ENCODE measurements around the gene SPAG4.

The SPAG4 gene

DNA sequence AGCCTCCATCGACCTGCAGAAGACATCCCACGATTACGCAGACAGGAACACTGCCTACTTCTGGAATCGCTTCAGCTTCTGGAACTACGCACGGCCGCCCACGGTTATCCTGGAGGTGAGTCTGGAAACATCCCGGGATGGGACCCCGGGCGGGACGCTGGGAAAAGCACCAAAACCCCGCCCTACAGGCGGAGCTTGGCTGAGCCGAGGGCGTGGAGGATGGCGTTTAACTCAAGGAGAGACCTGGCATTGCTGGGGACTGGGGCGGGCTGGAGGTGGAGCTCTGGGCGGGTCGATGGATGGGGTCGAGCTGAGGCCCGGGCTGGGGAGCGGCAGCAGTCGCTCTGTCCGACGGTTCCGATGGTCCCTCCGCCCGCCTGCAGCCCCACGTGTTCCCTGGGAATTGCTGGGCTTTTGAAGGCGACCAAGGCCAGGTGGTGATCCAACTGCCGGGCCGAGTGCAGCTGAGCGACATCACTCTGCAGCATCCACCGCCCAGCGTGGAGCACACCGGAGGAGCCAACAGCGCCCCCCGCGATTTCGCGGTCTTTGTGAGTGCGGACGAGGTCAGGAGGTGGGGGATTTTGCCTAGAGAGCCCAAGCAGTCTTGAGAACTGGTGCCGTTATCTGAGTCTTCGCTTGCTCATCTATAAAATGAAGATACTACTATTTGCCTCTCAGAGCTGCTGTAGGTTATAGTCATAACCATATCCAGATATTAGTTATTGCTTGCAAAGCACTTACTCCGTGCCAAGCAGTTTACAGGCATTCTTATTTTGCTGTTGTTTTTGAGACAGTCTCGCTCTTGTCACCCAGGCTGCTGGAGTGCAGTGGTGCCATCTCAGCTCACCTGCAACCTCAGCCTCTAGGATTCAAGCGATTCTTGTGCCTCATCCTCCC is 3.8 kb downstream of the SPAG4 start:
- no peaks in the 10 kb centered on the region; the same call in 1 of the 2 replicates for H3K36me3 ChIP-seq (ENCODE audit: control insufficient read depth, insufficient read depth, low read length)
- TF ChIP-seq, protein P1, sequence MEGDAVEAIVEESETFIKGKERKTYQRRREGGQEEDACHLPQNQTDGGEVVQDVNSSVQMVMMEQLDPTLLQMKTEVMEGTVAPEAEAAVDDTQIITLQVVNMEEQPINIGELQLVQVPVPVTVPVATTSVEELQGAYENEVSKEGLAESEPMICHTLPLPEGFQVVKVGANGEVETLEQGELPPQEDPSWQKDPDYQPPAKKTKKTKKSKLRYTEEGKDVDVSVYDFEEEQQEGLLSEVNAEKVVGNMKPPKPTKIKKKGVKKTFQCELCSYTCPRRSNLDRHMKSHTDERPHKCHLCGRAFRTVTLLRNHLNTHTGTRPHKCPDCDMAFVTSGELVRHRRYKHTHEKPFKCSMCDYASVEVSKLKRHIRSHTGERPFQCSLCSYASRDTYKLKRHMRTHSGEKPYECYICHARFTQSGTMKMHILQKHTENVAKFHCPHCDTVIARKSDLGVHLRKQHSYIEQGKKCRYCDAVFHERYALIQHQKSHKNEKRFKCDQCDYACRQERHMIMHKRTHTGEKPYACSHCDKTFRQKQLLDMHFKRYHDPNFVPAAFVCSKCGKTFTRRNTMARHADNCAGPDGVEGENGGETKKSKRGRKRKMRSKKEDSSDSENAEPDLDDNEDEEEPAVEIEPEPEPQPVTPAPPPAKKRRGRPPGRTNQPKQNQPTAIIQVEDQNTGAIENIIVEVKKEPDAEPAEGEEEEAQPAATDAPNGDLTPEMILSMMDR (IDR thresholded peaks at IDR 0.05; ENCODE audit: insufficient read depth, low read length, poor library complexity, severe bottlenecking) = peak; percentile 74
- peak overlapping the region; percentile 74 for H3K4me3 ChIP-seq (replicated peaks; ENCODE audit: low read depth, low read length)
- H3K27me3 ChIP-seq (replicated peaks; ENCODE audit: control insufficient read depth, insufficient read depth, low read length) = no peaks in the 10 kb centered on the region
- DNase-seq (ENCODE audit: extremely low read depth, insufficient read length) = peak; percentile 87

DNA sequence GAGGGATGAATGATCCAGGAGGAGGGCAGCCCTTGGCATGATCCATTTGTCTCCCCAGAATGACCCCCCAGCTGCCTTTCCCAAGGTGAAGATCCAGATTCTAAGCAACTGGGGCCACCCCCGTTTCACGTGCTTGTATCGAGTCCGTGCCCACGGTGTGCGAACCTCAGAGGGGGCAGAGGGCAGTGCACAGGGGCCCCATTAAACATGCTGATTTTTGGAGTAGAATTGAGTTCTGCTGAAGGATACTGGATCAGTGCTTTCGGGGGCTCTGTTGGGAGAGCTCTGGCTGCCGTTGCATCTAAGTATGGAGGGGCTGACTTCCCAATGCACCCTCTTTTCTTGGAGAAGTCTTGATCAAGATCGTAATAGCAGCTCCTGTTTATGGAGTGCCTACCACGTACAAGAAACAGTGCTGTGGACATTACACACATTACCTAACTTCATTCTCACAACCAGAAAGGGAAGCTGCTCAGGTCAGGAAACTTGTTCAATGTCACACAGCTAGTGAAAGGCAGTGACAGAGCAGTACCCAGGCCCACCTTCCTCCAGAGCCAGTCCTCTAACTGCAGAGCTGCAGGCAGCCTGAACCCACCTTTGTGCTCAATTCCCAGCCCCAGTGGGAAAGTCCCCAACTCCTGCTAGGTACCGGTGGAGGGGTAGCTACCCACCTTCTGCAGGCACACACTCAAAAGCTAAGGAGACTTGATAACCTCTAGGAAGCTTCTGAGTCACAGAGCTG is 5.4 kb downstream of the SPAG4 start:
- no peaks in the 10 kb centered on the region for H3K27me3 ChIP-seq (replicated peaks; ENCODE audit: control insufficient read depth, insufficient read depth, low read length)
- TF ChIP-seq, protein P1 (IDR thresholded peaks at IDR 0.05; ENCODE audit: insufficient read depth, low read length, poor library complexity, severe bottlenecking) = no peak
- DNase-seq (ENCODE audit: extremely low read depth, insufficient read length) = no peak
- no peak overlapping the region for H3K4me3 ChIP-seq (replicated peaks; ENCODE audit: low read depth, low read length)
- H3K36me3 ChIP-seq (ENCODE audit: control insufficient read depth, insufficient read depth, low read length) = peaks cover under 1% of the 10 kb centered on the region

GRCh38 chr20:35621560-35621946 is 5.9 kb downstream of the SPAG4 start:
- Histone ChIP-seq H3K4me3 (replicated peaks; ENCODE audit: low read depth, low read length) (no peak overlapping the region), H3K27me3 (replicated peaks; ENCODE audit: control insufficient read depth, insufficient read depth, low read length) (no peaks in the 10 kb centered on the region), H3K36me3 (ENCODE audit: control insufficient read depth, insufficient read depth, low read length) (peaks cover 6% of the 10 kb centered on the region)
- no peak for DNase-seq (ENCODE audit: extremely low read depth, insufficient read length)
- TF ChIP-seq, protein P1 (IDR thresholded peaks at IDR 0.05; ENCODE audit: insufficient read depth, low read length, poor library complexity, severe bottlenecking) = no peak

DNA sequence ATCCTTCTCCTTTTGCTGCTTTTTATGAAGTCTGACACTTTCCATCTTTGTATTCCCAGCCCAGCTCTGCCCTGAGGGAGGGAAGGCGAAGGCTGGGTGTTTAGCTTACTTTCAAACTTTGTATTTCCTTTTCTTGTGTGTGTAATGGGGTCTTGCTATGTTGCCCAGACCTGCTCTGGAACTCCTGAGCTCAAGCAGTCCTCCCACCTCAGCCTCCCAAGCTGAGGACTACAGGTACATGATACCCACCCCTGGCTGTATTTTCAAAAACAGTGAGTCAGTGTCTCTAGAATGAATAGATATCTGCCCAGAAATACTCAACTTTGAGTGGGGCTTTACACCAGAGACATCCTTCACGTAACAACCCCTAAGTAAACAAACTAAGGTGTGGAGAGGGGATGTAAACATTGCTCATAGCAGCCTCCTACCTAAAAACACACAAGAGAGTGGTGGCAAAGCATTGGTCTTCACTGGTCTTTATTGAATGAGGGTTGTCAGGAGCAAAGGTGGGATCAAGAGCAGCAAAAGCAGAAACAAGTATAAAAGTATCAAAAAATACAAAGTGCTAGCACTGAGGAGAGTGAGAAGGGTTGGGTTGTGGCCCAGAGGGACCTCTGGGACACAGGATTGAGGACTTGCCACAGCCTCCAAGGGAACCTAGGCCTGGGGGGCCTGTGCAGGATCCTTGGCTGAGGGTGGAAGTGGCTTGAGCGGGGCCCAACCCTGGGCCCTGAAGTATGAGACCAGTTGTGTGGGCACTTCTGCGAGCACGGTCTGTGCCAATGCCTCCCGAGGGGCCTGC is 10.2 kb downstream of the SPAG4 start:
- peaks cover 13% of the 10 kb centered on the region for H3K36me3 ChIP-seq (ENCODE audit: control insufficient read depth, insufficient read depth, low read length)
- DNase-seq (ENCODE audit: extremely low read depth, insufficient read length) = no peak

GRCh38 chr20:35626386-35627001 is 10.9 kb downstream of the SPAG4 start:
- H3K36me3 ChIP-seq (ENCODE audit: control insufficient read depth, insufficient read depth, low read length) = peaks cover 18% of the 10 kb centered on the region
- no peaks in the 10 kb centered on the region for H3K27me3 ChIP-seq (replicated peaks; ENCODE audit: control insufficient read depth, insufficient read depth, low read length)
- no peak overlapping the region for H3K4me3 ChIP-seq (replicated peaks; ENCODE audit: low read depth, low read length)
- no peak for DNase-seq (ENCODE audit: extremely low read depth, insufficient read length)
- TF ChIP-seq, protein P1 (IDR thresholded peaks at IDR 0.05; ENCODE audit: insufficient read depth, low read length, poor library complexity, severe bottlenecking) = no peak

More for the DNA sequence above, 10.2 kb downstream of the SPAG4 start:
- Histone ChIP-seq H3K4me3 (replicated peaks; ENCODE audit: low read depth, low read length) (no peak overlapping the region), H3K27me3 (replicated peaks; ENCODE audit: control insufficient read depth, insufficient read depth, low read length) (no peaks in the 10 kb centered on the region)
- TF ChIP-seq, protein P1 (IDR thresholded peaks at IDR 0.05; ENCODE audit: insufficient read depth, low read length, poor library complexity, severe bottlenecking) = no peak
